Myocyte (in vitro differentiated cells): ENCODE results near the gene CAMKK1. TPM values are rescaled to one million over a fixed set of nuclear protein-coding genes. Genes with fewer than 3 reads are reported as not detected.

Experiments
- DNase-seq: peaks from one replicate; pipeline ENCODE4 v3.0.0-alpha.2; 2012; ENCODE audit warnings: low read depth
- total RNA-seq: library from RNA; depleted of rRNA; stranded (reverse); fragments of >200 nt; gene quantifications from 2 replicates; pipeline ENCODE4 v1.2.3, GENCODE V29; 2014

CAMKK1 gene
- total RNA-seq, 1 donor from 2014 or later = 2.6 TPM

DNA sequence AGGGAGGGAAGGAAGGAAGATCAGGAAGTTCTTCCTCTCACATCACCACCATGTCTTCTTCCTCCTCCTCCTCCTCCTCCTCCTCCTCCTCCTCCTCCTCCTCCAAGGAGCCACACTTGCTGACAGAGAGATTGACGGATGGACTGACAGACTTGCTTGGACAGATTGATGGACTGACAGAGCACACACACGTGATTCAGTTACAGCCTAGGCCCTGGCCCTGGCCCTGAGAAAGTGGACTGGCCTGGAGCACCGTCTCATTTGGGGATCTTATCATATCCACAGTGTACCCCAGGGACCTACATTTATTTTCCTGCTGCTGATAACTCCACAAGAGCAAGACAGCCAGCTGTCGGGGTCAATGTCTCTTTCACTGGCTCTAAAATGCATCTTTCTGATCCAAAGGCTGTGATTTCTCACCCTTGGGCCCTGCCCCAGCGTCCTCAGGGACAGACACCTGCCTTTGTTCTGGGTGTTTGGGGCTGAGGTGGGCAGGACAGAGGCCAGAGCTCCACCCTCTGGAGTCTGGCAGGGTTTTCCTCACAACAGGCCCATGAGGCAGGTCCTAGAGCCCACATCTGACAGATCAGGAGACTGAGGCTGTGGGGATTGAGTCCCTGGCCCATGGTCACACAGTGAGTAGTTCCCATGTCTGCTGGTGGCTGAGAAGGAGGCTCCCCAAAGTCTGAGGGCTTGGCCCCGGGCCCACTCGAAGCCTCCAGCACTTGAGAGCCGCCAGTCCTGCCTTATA is 25.7 kb upstream of the CAMKK1 start:
- no peak for DNase-seq

- no peak for DNase-seq
Observed at GRCh38 chr17:3917391-3917931, 24.6 kb upstream of the CAMKK1 start.

GRCh38 chr17:3916825-3917224 is 24.0 kb upstream of the CAMKK1 start:
- no peak for DNase-seq

DNA sequence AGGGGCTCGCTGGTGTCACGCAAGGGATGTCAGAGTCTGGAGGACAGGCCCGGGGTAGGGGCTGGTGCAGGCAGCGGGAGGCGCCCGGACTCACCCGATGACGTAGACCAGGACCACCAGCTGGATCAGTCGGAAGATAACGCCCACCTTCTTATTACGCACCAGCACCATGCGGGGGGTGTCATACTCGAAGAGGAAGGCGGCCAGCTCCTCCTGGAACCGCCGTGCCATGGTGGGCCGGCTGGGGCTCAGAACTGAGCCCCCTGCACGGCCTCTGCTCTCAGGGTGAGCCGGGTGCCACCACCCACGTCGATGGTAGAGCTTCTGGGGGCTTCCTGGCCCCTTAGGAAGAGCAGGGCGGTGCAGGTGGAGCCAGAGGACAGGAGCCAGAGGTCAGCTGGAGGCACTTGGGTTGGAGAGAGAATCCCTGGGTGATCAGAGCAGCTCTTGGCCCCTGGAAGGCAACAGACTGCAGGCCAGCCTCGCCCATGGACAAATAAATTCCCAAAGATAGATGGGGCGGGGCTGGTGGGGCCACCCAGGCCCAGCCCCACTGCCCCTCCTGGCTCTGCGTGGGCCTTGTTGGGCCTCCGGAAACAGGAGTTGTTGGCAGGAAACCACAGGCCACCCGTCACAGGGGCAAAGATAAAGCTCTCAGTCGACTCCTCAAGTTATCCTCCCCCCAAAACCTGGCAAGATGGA is 23.3 kb upstream of the CAMKK1 start, which contains the start of gene P2RX1:
Gene P2RX1 (minus strand): TSS at position 471 of the 702 bp plus-strand sequence. CDS start 240 bp downstream, at position 231.
- DNase-seq = no peak

- no peak for DNase-seq
Observed at GRCh38 chr17:3915581-3915994, 22.7 kb upstream of the CAMKK1 start.

GRCh38 chr17:3914312-3914670 is 21.4 kb upstream of the CAMKK1 start:
- no peak for DNase-seq

GRCh38 chr17:3913531-3914311 is 20.9 kb upstream of the CAMKK1 start:
- DNase-seq = peak; percentile 74

GRCh38 chr17:3912827-3913226 is 20.0 kb upstream of the CAMKK1 start:
- no peak for DNase-seq

DNA sequence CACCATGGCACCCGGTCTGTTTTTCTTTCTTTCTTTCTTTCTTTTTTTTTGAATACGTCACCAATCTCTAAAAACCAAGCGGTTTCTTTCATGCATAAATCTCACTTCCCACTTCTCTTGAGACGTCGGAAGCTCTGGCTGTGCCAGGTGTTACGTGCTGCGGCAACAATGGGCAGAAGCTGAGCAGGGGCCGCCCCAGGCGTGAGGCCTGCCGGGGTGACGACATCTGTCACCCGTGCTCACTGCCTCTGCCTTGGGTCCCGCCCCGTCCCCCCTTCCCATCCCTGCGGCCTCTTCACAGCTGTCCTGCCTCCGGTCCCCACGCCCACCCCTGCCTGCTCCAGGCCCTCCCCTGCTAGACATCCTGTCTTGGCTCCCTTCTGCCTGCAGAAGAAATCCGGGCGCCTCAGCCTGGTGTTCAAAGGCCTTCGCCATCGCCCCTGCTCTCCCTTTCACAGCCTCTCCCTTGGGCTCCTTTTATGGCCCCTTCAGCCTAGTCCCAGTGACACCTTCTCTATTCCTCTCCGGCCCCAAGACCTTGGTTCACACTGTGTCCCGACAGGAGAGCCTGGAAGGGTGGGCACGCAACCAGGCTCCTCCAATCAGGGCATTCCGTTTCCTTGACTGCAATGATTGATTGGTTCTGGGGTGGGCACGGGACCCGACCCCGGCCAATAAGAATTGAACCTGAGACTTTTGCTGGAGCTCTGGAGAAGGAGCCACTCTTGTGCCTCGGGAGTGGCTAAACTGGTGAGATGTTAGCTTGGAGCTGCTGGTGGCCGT is 18.6 kb upstream of the CAMKK1 start:
- no peak for DNase-seq

DNA sequence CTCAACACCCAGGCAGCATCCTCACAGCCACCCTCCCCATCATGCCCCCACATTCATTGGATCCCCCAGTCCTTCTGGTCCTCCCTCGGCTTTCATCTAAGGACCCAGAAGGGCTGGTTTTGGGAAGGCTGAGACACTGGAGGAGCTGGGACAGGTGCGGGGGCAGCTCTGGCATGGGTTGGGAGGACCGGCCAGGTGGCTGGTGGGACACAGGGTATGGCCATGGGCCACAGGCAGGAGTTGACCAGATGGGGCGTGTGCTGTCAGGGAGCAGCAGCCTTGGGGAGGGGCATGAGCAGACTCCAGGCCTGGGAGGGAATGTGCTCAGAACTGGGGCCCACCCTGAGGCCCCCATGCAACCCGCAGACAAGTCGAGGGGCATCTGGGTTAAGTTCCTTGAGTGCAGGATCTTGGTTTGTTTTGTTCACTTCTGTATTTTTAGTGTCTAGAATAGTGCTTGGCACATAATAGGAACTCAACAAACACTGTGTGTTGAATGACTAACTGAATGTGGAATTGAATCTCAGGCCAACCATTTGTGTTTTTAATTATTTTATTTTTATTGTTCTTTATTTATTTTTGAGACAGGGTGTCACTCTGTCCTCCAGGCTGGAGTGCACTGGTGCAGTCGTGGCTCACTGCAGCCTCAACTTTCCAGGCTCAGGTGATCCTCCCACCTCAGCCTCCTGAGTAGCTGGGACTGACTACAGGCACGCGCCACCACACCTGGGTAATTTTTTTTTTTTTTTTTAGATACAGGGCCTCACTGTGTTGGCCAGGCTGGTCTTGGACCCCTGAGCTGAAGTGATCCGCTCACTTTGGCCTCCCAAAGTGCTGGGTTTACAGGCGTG is 17.8 kb upstream of the CAMKK1 start:
- no peak for DNase-seq

DNA sequence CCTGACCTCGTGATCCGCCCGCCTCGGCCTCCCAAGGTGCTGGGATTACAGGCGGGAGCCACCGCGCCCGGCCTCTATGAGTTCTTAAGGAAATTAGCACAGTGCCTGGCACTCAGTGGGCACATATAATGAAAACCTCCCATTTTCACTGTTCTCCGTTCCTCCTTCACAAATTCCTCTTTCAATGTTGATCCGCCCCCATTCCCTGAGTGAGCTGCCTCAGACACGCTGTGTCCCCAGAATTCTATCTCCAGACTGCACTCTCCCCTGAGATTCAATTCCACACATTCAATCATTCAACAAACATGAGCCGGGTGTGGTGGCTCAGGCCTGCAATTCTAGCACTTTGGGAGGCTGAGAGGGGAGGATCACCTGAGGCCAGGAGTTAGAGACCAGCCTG is 16.4 kb upstream of the CAMKK1 start:
- no peak for DNase-seq

- DNase-seq = no peak
Observed at GRCh38 chr17:3907483-3908216, 14.8 kb upstream of the CAMKK1 start.

GRCh38 chr17:3906881-3907280 is 14.0 kb upstream of the CAMKK1 start:
- no peak for DNase-seq

- no peak for DNase-seq
Observed at GRCh38 chr17:3905017-3905520, 12.2 kb upstream of the CAMKK1 start.

DNA sequence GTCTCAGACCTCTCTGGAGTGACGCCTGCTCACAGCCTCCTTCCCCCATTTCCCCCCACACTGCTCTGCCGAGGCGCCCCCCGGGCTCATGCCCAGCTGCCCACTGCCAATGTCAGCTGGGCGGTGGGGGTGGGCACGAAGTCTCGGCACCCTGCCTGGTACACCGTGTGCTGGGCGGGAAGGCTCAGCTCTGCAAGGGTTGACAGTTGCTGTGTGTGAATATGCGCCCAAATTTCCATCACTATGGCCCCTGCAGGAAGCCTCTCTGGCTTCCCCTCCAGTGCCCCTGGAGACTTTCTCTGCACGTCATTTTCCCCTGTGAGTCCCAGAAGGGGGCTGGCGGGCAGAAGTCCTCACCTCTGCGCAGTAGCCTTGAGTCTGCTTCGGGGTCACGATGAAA is 11.6 kb upstream of the CAMKK1 start:
- no peak for DNase-seq

- no peak for DNase-seq
Observed at GRCh38 chr17:3903881-3904290, 11.0 kb upstream of the CAMKK1 start.

DNA sequence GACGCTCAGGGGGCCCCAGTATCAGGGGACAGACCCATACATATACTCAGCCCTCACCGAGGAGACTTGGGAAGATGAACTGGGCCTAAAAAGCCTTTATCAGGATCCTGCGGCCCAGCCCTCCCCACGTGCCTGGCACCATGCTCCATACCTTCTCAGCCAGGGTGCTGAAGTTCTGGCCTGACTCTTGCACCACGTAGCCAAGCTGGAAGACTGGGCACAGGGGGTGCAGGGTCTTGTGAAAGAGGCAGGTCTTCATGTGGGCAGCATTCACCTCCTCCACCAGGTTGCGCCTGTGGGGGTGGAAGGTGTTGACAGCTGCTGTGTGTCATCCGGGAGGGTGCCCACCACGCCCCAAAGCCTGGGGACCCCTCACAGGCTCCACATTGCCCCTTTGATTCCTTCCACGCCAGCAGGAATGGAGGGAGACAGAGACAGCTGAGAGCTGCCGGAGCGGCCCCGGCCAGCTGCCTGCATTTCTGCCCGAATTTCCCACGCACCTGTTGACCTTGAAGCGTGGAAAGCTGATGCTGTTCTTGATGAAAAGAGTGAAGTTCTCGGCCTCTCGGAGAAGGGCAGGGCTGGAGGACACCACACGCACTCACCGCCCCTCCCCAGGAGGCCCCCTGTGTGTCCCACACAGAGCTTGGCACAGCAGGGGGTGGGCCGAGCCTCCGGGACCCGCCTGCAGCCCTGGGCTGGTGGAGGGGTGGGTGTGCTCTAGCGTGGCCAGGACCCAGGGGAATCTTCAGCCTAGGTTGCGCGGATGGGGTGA is 10.4 kb upstream of the CAMKK1 start:
- peak; percentile 59 for DNase-seq

- no peak for DNase-seq
Observed at GRCh38 chr17:3900646-3901045, 7.8 kb upstream of the CAMKK1 start.
